Psoas muscle (tissue), 8 donors: Measurements from ENCODE around the gene DCHS1. TPM values are rescaled to one million over a fixed set of nuclear protein-coding genes. Genes with fewer than 3 reads are reported as not detected.

Experiments
- ATAC-seq, 4 donors: fragments of 200-7000 bp; cut with Tn5 transposase; one replicate each; pipeline ENCODE4 v1.9.1; 2020; ENCODE audit warnings: moderate library complexity in 3 of 4, mild to moderate bottlenecking in 2 of 4
- DNase-seq, 2 donors: peaks; one replicate each; pipeline ENCODE4 v3.0.0-alpha.2; 2020
- H3K27ac ChIP-seq: fragments of 200-600 bp; one replicate; pipeline ENCODE4 v1.8.0; 2022
- H3K27me3 ChIP-seq, 3 donors: fragments of 200-600 bp in 1 of 3; one replicate each; pipeline versions ENCODE4 v1.6.1 to v1.8.0; 2013 to 2022; ENCODE audit warnings: low read length in 2 of 3, mild to moderate bottlenecking in 2 of 3, moderate library complexity in 1 of 3; ENCODE audit not compliant: insufficient read depth in 3 of 3
- H3K36me3 ChIP-seq, 2 donors: fragments of 200-600 bp in 1 of 2; one replicate each; pipeline versions ENCODE4 v1.6.1 to v1.8.0; 2013 to 2022; ENCODE audit warnings: low read depth in 1 of 2, mild to moderate bottlenecking in 1 of 2, moderate library complexity in 1 of 2; ENCODE audit not compliant: insufficient read depth in 1 of 2
- H3K4me1 ChIP-seq: fragments of 200-600 bp; one replicate; pipeline ENCODE4 v1.8.0; 2022
- H3K4me3 ChIP-seq: fragments of 200-600 bp; one replicate; pipeline ENCODE4 v1.8.0; 2022; ENCODE audit warnings: mild to moderate bottlenecking
- H3K9me3 ChIP-seq: fragments of 200-600 bp; one replicate; pipeline ENCODE4 v1.8.0; 2022
- WGBS, 3 donors: extraction: QIAGEN DNeasy Blood & Tissue Kit; methylation state at CpG; one replicate each; pipeline versions ENCODE4 v1.1.6 to v1.1.7; 2013; 5-methylcytosine and 5-hydroxymethylcytosine counted together
- intact Hi-C, 2 donors: fragments of 100-400 bp; cut with DNase I; formaldehyde crosslinking; loops; one replicate each; pipeline versions ENCODE4 v1.11.0 to v1.14.2; 2022
- polyA plus RNA-seq, 3 donors: library from polyadenylated mRNA; stranded (reverse); fragments of 200-250 nt; gene quantifications; one replicate each; pipeline ENCODE4 v1.2.3, GENCODE V29; 2013
- total RNA-seq, 4 donors: library from RNA; stranded (reverse); fragmentation: NEBNext Ultra II Directional in 2 of 4; extraction: Animal tissue kit (Norgen Biotek cat#: 25700) in 2 of 4; gene quantifications; one replicate each; pipeline versions ENCODE4 v1.2.1 to v1.2.4, GENCODE V29; 2021 to 2023
- TF ChIP-seq, protein P1 (sequence below): fragments of 200-600 bp; IDR thresholded peaks from one replicate; pipeline ENCODE4 v1.8.0; 2022; ENCODE audit warnings: antibody characterized with exemption
- donor health status: healthy with polysubstance abuse.
- donor health status: DM: no; HTN: no; CAD: no; lungs with moderate emphysema.
- donor health status: Bipolar disorder and iron deficiency.
- donor health status: healthy.
- donor health status: DM: yes; HTN: yes; CAD: no.
- donor health status: DM: no; HTN: no; CAD: no.
- donor health status: DM: no; HTN: no; CAD: no.
- donor health status: DM: yes; HTN: yes; CAD: no.

Gene DCHS1
- total and polyA plus RNA-seq, 7 donors = 0.98 to 7.2 (median 3.2) TPM

DNA sequence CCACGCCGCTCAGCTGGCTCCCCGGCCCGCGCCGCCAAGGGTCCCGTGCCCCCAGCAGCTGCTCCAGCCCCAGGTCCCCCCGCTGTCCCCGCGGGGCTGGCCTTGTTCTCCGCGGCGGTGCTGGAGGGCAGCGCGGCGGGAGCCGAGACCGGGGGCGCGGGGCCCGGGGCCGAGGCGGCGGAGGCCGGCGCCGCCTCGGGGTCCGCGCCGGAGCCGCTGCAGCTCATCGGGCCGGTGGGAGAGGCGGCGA lies 43.7 kb downstream of the DCHS1 start:
- Histone ChIP-seq H3K27me3 (no peaks in the 10 kb centered on the region), H3K4me3 (peak overlapping the region; percentile 80), H3K4me1 (peaks cover 35% of the 10 kb centered on the region), H3K36me3 (peaks cover 16 to 74% of the 10 kb centered on the region in 2 donors), H3K9me3 (no peaks in the 10 kb centered on the region), H3K27ac (peak overlapping the region; percentile 100)
- intact Hi-C loops = loop anchor here (5.0 to 10.0 kb wide), 2 partner anchors 130 to 377 kb away; partner anchors contain the start of genes ARFIP2 (in 1 of the 2), CNGA4 (in 1 of the 2), FHIP1B (in 1 of the 2) and TIMM10B (in 1 of the 2)
- no peak for DNase-seq
- WGBS, 3 donors = 0% methylated on average over 12 to 36 of the region's 36 CpGs
- ATAC-seq = no peak
- TF ChIP-seq, protein P1, sequence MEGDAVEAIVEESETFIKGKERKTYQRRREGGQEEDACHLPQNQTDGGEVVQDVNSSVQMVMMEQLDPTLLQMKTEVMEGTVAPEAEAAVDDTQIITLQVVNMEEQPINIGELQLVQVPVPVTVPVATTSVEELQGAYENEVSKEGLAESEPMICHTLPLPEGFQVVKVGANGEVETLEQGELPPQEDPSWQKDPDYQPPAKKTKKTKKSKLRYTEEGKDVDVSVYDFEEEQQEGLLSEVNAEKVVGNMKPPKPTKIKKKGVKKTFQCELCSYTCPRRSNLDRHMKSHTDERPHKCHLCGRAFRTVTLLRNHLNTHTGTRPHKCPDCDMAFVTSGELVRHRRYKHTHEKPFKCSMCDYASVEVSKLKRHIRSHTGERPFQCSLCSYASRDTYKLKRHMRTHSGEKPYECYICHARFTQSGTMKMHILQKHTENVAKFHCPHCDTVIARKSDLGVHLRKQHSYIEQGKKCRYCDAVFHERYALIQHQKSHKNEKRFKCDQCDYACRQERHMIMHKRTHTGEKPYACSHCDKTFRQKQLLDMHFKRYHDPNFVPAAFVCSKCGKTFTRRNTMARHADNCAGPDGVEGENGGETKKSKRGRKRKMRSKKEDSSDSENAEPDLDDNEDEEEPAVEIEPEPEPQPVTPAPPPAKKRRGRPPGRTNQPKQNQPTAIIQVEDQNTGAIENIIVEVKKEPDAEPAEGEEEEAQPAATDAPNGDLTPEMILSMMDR = no peak

DNA sequence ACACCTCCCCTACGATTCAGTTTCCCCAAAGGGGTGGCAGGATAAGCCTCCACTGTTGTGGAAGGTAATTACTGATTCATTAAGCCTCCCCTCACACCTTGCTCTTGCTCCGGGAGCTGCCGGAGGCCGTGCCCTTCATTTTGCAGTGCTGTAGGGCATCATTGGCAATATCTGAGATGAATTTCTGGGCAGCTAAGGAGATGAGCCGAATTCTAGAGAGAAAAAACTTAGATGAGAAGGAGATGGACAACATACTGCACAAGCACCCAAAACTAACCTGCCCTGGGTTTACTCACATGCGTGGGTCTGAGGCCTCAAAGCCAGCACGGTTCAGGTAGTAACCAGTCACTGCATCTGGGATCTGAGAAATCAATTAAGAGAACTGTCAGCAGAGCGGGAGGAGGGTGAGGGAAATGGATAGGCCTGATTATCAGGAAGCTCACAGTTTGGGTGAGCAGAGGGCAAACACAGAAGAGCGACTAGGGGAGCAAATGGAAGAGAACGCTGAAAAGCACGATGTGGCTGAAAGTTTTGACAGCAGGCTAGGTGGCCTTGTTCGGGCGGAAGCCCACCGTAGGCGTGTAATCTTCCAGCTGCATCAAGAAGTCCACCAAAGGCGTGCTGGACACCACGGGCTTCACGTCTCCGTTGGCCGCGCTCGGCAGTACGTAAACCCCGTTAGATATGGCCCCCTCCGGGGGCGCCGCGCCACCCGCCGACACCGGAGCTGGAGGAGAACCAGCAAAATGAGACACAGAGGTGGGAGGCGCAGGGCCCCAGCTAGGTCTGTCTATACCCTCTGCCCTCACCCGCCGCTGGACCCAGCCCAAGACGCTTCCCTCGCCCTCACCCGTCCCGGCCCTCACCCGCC lies 44.3 kb downstream of the DCHS1 start:
- peak; percentile 57 to 77 for DNase-seq
- 10 to 16% (median 10%) methylated on average over 27 to 39 of the region's 39 CpGs for WGBS, 3 donors
- intact Hi-C loops = loop anchor here (5.0 to 10.0 kb wide), 2 partner anchors 129 to 377 kb away; partner anchors contain the start of genes ARFIP2 (in 1 of the 2), CNGA4 (in 1 of the 2), FHIP1B (in 1 of the 2) and TIMM10B (in 1 of the 2)
- peak in 3 of 4 donors; percentile 5 to 12 (median 6) for ATAC-seq
- Histone ChIP-seq H3K27me3 (no peaks in the 10 kb centered on the region), H3K4me3 (peak overlapping the region; percentile 80), H3K9me3 (no peaks in the 10 kb centered on the region), H3K36me3 (peaks cover 16 to 69% of the 10 kb centered on the region in 2 donors), H3K27ac (peak overlapping the region; percentile 100), H3K4me1 (peaks cover 41% of the 10 kb centered on the region)
- TF ChIP-seq, protein P1 = no peak

DNA sequence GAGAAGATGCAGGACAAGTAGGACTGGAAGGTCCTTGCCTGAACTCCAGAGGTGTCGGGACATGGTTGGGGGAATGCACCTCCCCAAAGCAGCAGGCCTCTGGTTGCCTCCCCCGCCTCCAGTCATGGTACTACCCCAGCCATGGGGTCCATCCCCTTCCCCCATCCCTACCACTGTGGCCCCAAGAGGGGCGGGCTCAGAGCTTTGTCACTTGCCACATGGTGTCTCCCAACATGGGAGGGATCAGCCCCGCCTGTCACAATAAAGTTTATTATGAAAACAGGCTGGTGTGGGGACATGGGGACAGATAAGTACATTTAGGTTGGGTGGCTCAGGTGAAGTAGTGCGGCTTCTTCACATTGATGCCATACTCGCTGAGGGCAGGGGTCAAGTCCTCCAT lies 45.0 kb downstream of the DCHS1 start:
- no peak for DNase-seq
- H3K36me3 ChIP-seq = peaks cover 16 to 62% of the 10 kb centered on the region in 2 donors
- peaks cover 48% of the 10 kb centered on the region for H3K4me1 ChIP-seq
- 85 to 92% (median 86%) methylated on average over 6 of the region's 6 CpGs for WGBS, 3 donors
- H3K27ac ChIP-seq = peak overlapping the region; percentile 100
- H3K4me3 ChIP-seq = peak overlapping the region; percentile 80
- H3K27me3 ChIP-seq = no peaks in the 10 kb centered on the region
- TF ChIP-seq, protein P1 = no peak
- intact Hi-C loops = loop anchor here (5.0 to 10.0 kb wide), 2 partner anchors 128 to 376 kb away; partner anchors contain the start of genes ARFIP2 (in 1 of the 2), CNGA4 (in 1 of the 2), FHIP1B (in 1 of the 2) and TIMM10B (in 1 of the 2)
- H3K9me3 ChIP-seq = no peaks in the 10 kb centered on the region
- no peak for ATAC-seq

DNA sequence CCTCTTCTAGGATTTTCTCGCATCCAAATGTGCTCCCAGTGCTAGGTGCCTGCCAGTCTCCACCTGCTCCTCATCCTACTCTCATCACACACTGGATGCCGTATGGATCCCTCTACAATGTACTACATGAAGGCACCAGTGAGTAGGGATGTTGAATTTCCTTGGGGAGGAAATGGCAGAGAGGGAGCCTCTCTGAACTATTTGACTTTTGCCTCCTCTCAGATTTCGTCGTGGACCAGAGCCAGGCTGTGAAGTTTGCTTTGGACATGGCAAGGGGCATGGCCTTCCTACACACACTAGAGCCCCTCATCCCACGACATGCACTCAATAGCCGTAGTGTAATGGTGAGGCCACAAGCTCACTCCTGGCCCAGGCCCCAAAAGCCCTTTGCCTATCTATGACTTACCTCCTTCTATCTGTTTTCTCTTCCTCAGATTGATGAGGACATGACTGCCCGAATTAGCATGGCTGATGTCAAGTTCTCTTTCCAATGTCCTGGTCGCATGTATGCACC lies 46.0 kb downstream of the DCHS1 start:
- peaks cover 59% of the 10 kb centered on the region for H3K4me1 ChIP-seq
- H3K36me3 ChIP-seq = peaks cover 16 to 51% of the 10 kb centered on the region in 2 donors
- H3K27ac ChIP-seq = peak overlapping the region; percentile 100
- 66 to 73% (median 70%) methylated on average over 8 of the region's 8 CpGs for WGBS, 3 donors
- ATAC-seq (no peak), DNase-seq (no peak)
- intact Hi-C loops = loop anchor here (5.0 to 10.0 kb wide), 4 partner anchors 127 to 375 kb away; partner anchors contain the start of genes ARFIP2 (in 1 of the 2), CNGA4 (in 1 of the 2), FHIP1B (in 1 of the 2) and SMPD1 (in 1 of the 2)
- no peak overlapping the region for H3K4me3 ChIP-seq
- H3K27me3 ChIP-seq = no peaks in the 10 kb centered on the region
- no peaks in the 10 kb centered on the region for H3K9me3 ChIP-seq
- TF ChIP-seq, protein P1 = no peak
